ENCODE data around the gene GABRE. TPM values are rescaled to one million over a fixed set of nuclear protein-coding genes. Genes with fewer than 3 reads are reported as not detected.

The GABRE gene
- 0.51 to 1.0 TPM (median 0.94 TPM) in 3 replicates for total RNA-seq
- long read RNA-seq, result 0 reads

- TF ChIP-seq CTCF (IDR thresholded peaks at IDR 0.05), result no peak
- Mint-ChIP-seq H3K36me3 (ENCODE audit: low read depth) (no peaks in the 10 kb centered on the region), H3K27me3 (ENCODE audit: low read depth) (no peaks in the 10 kb centered on the region), H3K27ac (ENCODE audit: unreplicated experiment) (no peak within 1 kb of the TSS), H3K4me1 (ENCODE audit: low read depth) (peaks cover 7% of the 10 kb centered on the region), H3K4me3 (ENCODE audit: unreplicated experiment) (peak within 1 kb of the TSS; percentile 41), H3K9me3 (ENCODE audit: low read depth) (peaks cover 7% of the 10 kb centered on the region)
- DNase-seq (ENCODE audit: low spot score), result no peak
Measured at GRCh38 chrX:151974336-151975227, at the start of gene GABRE. Gene GABRE (minus strand): TSS chrX:151974676. CDS start chrX:151974625, 51 bp downstream.

GRCh38 chrX:152020888-152021287, 46.4 kb upstream of the GABRE start:
- Mint-ChIP-seq H3K4me3 (ENCODE audit: unreplicated experiment) (no peak overlapping the region), H3K27ac (ENCODE audit: unreplicated experiment) (no peak overlapping the region), H3K4me1 (ENCODE audit: low read depth) (no peaks in the 10 kb centered on the region), H3K9me3 (ENCODE audit: low read depth) (peaks cover 24% of the 10 kb centered on the region), H3K36me3 (ENCODE audit: low read depth) (no peaks in the 10 kb centered on the region), H3K27me3 (ENCODE audit: low read depth) (no peaks in the 10 kb centered on the region)
- DNase-seq (ENCODE audit: low spot score), result no peak
- no peak for TF ChIP-seq CTCF (IDR thresholded peaks at IDR 0.05)

GRCh38 chrX:151999813-152000212, 25.3 kb upstream of the GABRE start:
- TF ChIP-seq CTCF (IDR thresholded peaks at IDR 0.05), result no peak
- Mint-ChIP-seq H3K9me3 (ENCODE audit: low read depth) (peaks cover 35% of the 10 kb centered on the region), H3K36me3 (ENCODE audit: low read depth) (no peaks in the 10 kb centered on the region), H3K27me3 (ENCODE audit: low read depth) (no peaks in the 10 kb centered on the region), H3K4me3 (ENCODE audit: unreplicated experiment) (no peak overlapping the region), H3K4me1 (ENCODE audit: low read depth) (no peaks in the 10 kb centered on the region), H3K27ac (ENCODE audit: unreplicated experiment) (no peak overlapping the region)
- no peak for DNase-seq (ENCODE audit: low spot score)

GRCh38 chrX:151997539-151997938, 23.1 kb upstream of the GABRE start:
- Mint-ChIP-seq H3K27ac (ENCODE audit: unreplicated experiment) (no peak overlapping the region), H3K36me3 (ENCODE audit: low read depth) (no peaks in the 10 kb centered on the region), H3K27me3 (ENCODE audit: low read depth) (no peaks in the 10 kb centered on the region), H3K9me3 (ENCODE audit: low read depth) (peaks cover 41% of the 10 kb centered on the region), H3K4me3 (ENCODE audit: unreplicated experiment) (no peak overlapping the region), H3K4me1 (ENCODE audit: low read depth) (no peaks in the 10 kb centered on the region)
- TF ChIP-seq CTCF (IDR thresholded peaks at IDR 0.05), result no peak
- DNase-seq (ENCODE audit: low spot score), result no peak

DNA sequence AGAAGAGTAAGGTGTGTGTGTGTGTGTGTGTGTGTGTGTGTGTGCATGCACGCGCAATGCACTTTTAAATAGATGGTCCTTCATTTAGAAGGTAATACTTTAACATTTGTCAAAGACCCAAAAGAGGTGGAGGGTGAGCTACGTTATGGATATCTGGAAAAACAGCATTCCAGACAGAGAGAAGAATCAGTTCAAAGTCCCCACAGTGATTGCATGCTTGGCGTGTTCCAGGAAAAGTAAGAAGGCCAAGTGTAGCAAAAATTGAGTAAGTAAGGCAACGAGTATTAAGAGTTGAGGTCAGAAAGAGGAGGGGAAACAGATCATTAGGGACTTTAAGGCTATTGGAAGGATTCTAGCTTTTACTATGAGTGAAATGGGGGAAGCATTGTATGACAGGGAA, 21.9 kb upstream of the GABRE start:
- Mint-ChIP-seq H3K4me1 (ENCODE audit: low read depth) (no peaks in the 10 kb centered on the region), H3K27ac (ENCODE audit: unreplicated experiment) (no peak overlapping the region), H3K4me3 (ENCODE audit: unreplicated experiment) (no peak overlapping the region), H3K9me3 (ENCODE audit: low read depth) (peaks cover 42% of the 10 kb centered on the region), H3K36me3 (ENCODE audit: low read depth) (no peaks in the 10 kb centered on the region), H3K27me3 (ENCODE audit: low read depth) (no peaks in the 10 kb centered on the region)
- no peak for DNase-seq (ENCODE audit: low spot score)
- no peak for TF ChIP-seq CTCF (IDR thresholded peaks at IDR 0.05)
